Stimulated activated CD4-positive, alpha-beta T cell treated with anti-CD3 and anti-CD28 coated beads, Interleukin-1b, Interleukin-23, amount 100 ng/mL, for 4 hours (primary cell): ENCODE measurements around the gene CALD1.

ENCODE experiments used
- DNase-seq, 2 donors: peaks; one replicate each; pipeline ENCODE4 v3.0.0-alpha.2; 2020; ENCODE audit warnings: low read depth in 2 of 2

Gene CALD1, protein sequence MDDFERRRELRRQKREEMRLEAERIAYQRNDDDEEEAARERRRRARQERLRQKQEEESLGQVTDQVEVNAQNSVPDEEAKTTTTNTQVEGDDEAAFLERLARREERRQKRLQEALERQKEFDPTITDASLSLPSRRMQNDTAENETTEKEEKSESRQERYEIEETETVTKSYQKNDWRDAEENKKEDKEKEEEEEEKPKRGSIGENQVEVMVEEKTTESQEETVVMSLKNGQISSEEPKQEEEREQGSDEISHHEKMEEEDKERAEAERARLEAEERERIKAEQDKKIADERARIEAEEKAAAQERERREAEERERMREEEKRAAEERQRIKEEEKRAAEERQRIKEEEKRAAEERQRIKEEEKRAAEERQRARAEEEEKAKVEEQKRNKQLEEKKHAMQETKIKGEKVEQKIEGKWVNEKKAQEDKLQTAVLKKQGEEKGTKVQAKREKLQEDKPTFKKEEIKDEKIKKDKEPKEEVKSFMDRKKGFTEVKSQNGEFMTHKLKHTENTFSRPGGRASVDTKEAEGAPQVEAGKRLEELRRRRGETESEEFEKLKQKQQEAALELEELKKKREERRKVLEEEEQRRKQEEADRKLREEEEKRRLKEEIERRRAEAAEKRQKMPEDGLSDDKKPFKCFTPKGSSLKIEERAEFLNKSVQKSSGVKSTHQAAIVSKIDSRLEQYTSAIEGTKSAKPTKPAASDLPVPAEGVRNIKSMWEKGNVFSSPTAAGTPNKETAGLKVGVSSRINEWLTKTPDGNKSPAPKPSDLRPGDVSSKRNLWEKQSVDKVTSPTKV

DNA sequence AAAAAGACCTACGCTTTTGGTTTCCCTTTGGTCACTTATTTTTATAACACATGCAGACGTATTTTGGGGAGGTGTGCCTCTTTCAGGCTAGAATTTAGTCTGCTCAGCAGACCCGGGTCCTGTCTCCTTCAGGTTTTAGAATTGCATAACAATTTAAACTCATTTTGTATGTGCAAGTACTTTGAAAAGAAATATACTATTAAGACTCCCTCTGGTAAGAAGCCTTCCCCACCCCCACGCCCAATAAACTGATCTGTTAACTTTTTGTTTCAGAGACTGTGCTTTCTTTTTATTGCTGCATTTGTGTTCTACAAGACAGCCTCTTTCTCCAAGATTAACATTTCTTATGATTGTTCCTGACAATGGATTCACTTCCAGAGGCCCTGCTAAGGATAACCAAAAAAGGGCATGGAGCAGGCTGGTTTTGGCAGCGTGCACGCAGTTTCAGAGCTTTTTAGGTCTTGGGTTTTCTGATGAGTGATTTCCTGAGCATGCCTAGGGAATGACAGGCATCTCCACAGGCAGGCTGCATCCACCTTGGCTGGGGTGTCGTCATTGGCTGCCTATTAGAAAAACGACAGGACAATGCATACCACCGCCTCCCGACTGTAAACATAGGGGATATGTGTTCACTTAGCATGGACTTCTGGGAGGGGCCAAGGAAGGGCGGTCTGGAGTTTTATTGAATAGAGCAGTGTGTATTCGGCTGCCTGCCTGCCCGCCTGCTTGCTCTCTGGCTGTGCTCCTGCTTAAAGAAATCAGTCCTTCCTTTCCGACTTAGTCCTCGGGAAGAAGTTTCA is at the start of gene CALD1:
Gene CALD1 (plus strand): TSS at position 694 of the 800 bp plus-strand sequence. CDS start 88,100 bp downstream, outside the sequence.
- DNase-seq = no peak

DNA sequence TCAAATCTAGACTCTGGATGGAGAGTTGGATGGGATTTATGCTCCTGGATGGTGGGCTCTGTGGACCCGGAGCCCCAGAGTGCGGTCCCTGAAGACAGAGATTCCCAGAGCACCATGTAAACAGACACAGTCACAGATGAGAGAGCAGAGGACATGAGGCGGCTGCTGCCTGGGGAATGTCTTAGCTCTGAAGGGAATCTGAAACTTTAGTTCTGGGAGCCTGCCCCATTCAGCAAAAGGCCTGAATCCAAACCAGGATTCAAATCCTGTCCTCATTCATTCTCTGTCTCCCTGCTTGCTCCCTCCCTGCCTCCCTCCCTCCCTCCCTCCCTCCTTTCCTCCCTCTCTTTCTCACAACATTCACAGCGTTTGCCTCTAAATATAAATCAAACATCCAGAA is 49.5 kb upstream of the CALD1 start:
- no peak for DNase-seq

DNA sequence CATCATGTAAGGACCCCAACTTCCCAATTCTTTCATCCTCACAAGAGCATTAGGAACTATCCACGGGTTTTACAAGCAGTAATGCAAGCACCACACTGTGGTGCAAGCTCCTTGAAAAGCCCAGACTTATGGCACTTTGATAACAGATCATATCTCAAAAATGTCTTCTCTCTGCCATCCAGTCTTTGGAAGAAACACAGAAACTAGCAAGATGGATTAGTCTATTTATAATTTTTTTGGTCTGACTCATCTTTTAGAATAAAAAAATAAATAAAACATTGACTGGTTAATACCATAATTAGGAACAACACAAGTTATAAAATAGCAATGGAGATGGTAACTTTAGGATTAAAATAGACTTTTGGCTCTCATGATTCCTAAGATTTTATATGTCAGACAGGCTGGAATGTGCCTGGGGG is 49.0 kb upstream of the CALD1 start:
- no peak for DNase-seq

DNA sequence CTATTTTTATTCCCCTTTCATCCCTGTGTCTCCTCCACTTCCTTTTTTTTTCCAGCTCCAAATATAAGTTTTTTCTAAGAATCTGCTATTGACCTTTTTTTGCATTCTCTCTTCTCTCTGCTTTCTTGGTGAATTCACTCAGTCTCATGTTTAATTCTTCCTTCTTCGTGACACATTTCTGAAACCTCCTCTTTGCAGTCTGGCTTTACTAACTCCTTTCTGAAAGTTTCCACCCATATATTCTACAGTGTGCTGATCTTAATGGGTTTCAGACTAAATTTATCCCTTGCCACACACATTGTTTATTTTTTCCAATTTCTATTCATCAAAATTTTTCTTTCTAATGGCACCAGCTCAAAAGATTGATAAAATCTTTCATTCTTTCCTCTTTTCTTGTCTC is 47.8 kb upstream of the CALD1 start:
- no peak for DNase-seq

DNA sequence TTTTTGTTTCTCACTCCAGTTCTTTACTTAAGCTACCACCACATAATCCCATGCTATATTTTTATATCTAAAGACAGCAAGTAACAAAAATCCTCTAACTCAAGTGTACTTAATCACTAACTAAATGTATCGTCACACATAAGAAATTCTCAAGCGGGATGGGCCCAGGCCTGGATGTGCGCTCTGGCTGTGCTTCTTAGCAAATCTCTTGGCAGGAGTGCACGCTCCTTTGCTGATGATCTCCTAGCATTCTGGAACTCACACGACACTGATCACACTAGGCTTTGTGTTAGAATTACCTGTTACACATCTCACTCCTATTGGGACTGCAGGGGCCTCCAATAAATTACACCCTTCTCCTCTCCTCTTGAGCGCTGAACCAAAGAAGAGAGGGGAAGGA is 46.7 kb upstream of the CALD1 start:
- DNase-seq = no peak

DNA sequence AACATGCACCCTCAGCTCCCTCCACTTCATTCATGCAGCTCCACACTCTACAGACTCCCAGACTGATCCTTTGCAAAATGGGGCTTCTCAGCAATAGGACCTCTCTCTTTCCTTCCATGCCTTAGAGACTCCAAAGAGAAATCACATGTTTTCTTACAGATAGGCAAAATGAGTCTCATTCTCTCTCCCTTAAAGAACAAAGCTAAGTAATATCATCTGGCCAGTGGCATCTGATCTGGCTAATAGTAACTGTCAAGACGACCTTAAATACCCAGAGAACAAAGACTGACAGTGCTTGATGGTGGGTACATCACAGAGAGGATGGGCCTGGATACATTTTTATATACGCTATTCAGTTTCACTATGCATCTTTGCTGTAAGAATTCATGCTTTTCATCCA is 43.1 kb upstream of the CALD1 start:
- no peak for DNase-seq

DNA sequence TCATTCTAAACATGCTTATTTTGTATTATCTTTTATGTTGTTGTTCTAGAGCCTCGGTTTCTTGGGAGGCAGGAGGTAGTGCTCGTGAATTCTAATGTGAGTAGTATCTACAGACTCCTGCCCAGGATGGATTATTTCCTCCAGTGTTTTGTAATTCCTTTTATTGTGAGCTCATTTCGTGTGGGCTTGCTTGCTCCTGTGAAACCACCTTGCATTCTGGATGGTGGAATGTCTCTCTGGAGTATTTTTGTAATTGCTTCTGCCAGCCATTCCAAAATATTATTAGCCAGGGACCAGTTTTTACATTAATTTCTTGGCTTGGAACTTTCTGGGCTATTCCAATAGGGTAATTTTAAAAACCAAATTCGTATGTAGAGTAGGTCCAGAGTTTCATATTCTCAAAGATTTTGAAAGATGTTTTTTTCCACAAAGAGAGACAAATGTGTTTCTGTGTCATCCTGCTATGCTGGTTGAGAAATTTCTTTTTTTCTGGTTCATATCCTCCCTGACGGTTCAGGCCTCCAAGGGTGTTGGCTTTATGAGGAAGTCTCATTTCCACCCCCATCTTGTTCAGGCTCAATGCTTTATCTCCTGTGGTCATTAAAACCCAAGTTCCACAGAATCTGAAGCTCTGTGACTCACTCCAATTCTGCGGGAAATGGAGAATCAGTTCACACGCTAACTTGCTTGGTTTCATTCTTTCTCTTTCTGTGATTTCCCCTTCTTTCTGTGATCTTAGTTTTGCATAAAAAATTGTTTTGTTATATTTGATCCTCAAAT is 41.7 kb upstream of the CALD1 start:
- no peak for DNase-seq

DNA sequence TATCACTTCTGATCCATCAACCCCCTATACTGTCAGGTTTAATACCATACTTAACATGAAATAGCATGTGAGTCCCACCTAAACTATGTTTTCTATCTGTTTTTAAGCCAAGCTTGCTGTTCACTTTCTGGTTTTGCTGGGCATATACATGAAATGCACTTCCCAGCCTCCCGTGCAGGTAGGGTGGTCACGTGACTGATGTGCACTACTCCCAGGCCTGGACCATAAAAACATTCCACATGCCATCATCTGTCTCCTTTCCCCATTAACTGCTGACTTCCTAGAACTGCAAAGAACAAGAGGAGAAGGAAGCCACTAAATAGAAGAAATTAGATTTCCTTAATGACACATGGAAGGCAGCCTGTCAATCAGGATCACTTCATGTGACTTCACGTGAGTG is 40.1 kb upstream of the CALD1 start:
- no peak for DNase-seq

DNA sequence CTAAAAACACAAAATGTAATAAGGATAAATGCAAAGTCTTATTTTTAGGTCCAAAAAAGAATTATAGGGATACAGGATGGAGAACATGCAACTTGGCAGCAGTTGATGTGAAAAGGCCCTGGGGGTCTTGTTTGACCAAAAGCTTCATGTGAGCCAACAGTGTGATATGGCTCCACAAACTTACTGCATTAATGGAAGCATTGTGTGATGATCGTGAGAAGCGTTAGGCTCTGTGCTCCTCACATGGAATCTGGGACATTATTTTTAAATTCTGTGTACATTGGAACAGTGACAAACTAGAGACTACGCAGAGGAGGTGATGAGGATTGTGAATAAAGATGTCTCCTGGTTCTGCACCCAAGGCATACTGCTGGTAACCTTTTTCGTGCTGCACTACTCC is 39.1 kb upstream of the CALD1 start:
- DNase-seq = no peak

DNA sequence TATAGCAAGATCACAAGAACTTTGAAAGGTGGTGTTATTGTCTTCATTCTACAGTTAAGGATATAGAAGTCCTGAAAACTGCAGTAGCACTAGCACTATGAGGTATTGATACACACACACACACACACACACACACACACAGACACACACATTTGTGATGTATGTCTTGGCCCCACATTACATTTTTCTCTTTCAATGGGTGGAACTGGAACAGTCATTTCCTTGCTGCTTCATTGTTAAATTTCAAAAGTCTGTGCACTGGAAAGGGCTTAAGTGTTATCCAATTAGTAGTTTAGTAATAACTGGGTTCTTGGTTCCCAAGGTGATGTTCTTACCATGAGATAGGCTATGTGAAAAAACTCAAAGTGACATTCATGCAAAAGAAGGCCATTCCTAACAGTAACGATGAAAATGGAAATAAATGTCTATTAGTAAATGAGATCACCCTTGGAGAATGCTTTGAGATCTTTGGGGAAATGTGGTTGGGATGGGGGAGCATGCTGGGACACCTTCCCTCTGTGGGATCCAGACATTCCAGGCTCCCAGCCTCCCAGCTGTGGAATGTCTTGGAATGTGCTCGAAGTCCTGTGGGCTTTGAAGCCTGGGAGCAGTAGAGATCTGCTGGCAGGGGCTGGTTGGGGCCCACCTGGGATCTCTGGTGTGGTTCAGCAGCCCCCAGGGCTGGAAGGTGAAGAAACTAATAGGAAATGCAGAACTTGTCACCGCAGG is 37.4 kb upstream of the CALD1 start:
- no peak for DNase-seq

DNA sequence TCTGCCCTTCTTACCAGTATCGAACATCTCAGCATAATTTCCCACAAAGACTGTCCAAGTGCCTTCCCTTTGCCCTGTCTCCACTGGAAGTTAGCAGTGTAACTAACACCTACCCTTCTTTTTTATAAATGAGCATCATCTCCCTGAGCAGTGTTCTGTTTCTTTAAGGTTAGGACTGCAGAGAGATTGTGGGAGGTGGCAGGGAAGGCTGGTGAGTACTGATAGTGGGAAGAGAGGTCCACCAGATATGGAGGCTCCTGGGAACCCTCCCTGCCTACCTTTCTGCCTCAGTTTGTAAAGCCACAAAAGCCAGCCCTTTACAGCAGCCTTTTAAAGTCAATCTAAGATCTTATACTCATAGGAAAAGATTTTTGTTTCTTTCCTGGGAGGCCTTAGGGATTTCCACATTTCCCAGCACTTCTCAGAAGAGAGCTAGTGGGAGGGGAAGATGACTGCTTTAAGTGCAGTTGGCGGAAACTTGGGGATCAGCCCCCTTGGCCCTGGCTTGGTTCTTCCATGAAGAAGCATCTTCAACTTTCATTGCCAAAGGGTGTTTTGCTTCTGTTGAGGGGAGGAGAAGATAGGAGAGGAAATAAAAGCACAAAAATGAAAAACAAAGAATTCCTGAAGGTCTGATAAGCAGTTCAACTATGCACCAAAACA is 36.6 kb upstream of the CALD1 start:
- no peak for DNase-seq

DNA sequence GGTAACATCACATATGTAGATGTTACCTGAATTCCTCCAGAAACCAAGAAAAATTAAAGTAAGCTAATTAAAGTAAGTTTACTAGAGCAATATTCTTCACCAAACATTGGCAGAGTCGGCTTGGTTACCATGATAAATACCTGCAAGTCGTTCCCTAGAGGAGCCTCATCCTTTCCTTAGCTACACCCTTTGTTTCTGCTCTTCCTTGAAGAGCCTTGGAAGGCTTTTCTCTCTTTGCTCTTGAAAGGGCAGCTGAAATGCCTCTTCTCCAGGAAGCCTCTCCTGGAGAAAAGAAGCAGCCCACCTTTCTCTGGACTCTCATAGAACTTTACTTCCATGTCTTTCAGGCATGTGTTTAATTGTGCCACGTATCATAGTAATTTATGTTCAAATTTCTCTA is 34.9 kb upstream of the CALD1 start:
- DNase-seq = no peak

DNA sequence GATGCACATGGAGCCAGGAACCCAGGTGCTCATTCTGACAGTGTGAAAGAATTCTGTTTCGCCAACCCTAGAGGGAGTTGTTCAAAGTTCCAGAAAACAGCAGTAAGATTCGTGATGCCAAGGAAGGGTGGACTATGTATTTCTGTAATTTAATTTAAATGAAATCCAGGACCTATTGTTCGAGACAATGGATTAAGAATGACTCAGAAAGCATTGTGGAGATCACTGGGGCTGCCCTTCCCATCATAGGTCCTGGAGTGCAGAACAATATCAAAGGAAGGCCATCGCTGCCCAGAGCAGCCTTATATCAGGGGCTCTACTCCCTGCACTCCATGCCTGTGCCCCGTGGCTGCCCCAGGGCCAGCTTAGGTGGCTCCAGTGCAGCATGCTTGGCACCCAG is 32.1 kb upstream of the CALD1 start:
- no peak for DNase-seq

DNA sequence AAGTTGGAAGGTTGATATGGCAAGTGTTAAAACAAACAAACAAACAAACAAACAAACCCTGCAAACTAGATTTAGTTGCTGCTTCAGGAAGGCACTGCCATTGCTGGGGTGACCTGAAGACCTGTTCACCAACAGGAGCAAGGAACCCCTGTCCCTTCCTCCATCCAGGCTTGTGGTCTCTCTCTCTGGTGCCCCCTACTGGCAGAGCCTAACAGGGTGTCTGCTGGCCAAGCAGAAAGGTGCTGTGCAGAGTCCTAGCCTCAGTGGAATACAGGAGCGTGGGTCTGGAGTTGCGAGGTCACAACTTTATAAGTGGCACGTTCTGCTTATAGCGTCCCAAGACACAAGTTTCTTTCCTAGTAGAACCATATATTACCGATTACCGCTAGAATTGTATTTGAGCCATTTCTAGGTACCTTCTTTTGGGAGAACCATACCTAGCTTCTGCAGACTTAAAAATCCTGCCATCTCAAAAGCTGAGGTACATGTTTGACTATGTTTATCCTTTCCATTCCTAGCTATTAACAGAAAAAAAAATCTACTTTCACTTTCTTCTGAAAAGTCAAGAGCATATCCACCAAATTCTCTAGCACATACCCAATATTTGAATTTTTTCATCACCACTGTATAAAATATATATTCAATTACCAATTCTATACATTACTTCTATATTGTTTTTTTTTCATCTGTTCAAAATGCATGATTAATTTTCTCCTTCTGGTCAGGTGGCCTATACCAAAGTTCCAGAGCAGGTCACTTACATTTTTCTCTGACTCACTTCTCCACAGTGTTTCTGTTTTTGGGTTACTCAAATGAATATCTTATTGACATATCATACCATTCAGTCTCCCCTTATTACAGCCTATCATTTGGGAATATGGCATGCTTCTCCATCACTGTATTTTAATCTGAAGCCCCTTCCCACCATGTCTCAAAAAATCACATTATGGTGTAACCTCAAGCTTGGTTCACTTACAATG is 29.1 kb upstream of the CALD1 start:
- peak; percentile 49 to 56 for DNase-seq

DNA sequence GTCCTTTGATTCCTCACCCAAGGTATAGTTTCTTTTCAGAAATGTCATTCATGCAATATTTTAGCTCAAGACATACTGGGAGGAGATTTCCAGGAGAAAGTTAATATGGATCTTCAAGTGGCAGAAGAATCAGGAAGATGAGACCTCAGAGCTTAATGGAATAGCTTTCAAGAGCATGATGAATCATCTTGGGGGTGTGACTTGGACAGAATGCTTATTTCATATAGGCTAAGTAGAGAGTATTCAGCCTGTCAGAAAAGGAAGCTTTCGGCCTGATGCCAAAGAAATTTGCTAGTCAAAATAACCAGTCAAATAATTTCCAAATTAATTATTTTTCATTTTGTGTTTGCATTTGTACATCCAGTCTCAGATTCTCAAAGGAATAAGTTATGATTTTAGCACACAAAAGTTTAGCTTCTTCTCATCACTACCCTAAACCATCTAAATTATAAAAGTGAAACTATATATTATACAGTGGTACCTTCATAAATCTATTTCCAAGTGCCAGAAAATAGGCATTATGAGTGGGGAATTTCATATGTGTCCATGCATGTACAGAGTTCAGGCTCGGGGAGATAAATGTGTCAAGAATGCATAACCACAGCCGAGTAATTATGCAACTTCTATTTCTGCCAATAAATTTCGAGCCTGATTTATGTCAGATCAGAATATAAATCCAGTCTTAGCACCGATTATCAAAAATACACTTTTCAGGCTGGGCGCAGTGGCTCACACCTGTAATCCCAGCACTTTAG is 27.3 kb upstream of the CALD1 start:
- no peak for DNase-seq

DNA sequence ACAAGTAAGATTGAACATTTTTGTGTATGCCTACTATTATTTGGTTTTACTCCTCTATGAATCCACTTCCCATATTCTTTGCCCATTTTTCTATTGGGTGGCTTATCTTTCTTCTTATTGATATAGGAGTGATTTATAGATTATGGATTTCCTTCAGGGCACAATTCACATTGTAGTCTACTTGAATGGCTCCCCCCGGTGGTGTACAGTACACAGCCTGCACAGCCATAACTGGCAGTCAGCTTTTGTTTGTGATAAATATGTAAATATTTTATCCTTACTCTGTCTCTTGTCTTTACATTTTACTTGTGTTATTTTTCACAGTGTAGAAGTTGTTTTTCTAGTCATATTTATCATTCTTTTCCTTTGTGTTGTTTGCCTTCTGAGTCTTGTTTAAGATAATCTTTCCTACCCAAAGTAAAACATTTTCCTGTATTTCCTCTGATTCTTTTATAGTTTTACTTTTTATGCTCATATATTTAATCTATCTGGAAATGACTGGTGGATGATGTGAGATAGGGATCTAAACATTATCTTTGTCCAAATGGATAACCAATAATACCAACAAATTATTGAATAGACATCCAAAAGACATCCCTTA is 23.9 kb upstream of the CALD1 start:
- DNase-seq = peak; percentile 8 to 29

DNA sequence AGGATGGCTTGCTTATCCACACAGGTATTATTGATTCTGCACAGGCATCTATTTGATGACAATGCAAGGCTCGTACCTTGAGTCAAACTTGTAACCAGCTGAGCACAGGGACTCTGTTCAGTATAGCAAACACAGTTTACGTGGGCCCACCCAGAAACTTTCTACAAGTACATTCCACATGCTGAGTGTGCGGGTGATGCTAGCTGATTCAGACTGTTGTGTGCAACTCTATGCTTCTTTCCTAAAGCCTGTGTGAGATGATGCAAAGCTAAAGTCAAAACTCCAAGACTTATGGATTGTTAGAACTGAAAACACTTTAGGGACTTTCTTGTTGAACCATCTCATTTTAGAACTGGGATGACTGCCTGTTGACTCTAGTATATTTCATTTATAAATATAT is 21.5 kb upstream of the CALD1 start:
- no peak for DNase-seq

DNA sequence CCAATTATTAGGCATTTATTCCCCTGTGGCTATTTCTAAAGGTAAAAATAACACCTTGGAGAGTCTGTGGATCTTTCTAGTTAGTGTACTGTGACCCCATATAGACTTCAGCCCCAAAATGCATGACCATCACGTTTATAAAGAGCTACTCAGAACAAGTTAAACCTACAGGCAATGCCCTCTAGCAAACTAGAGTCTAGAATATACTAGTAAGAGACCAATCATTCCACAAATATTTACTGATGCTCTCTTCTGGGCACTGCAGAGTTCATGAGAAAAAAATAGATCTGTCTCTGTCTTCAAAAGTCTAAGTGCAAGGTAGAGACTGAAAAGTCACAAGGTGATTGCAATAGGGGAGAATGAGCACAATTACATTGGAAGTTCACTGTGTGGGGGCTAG is 20.5 kb upstream of the CALD1 start:
- DNase-seq = no peak
